A673 (cell line): ENCODE results near the gene SELENOF.

Experiments used
- CTCF ChIP-seq: fragments of 300-800, 200-600 bp; sonication (generic); conservative IDR thresholded peaks from 2 replicates; pipeline ENCODE4 v1.5.1; 2017; ENCODE audit warnings: low read depth, mild to moderate bottlenecking, antibody characterized with exemption, low read length, moderate library complexity, mixed read lengths
- EZH2 ChIP-seq: fragments of 200-600 bp; sonication (generic); IDR thresholded peaks from 2 replicates; pipeline ENCODE4 v1.6.1; 2017; ENCODE audit warnings: borderline replicate concordance, low read depth, mild to moderate bottlenecking, mixed read lengths, antibody characterized with exemption, low read length; ENCODE audit not compliant: poor library complexity, severe bottlenecking

DNA sequence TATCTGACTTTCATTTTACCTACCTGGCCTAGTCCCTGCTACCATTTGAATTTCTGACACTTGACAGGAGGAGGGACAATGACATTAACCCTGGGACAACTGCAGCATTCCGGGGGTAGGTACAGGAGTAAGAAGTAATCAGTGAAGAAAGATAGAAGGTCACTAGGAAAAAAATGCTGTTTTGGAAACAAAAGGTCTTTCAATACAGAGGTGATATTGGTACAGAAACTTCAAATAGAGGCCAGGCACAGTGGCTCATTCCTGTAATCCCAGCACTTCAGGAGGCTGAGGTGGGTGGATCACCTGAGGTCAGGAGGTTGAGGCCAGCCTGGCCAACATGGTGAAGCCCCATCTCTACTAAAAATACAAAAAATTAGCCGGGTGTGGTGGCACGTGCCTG lies 68.4 kb downstream of the SELENOF start:
- no peak for TF ChIP-seq CTCF
- no peak for TF ChIP-seq EZH2
